Measurements from ENCODE around the gene BFAR.

DNA sequence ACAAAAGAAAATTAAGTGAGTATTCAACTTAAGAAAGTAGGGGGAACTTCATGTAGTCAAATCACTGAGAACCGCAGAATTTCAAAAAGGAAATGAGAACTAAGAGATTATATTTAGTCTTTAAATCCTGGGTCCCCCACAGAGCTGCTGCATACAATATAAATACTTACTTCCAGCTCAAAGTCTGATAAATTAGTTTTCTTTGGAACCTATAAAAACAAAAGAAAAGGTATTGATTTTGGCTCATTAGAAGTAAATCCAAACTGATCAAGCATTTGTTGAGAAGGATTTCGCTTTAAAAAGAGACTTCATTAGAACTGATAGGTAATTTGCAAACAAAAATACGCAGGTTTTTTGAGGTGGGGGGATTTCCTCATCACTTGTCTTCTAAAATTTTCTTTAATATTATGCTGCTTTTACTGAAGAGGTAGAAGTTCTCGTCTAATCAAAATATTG, 24.6 kb upstream of the BFAR start:
- no peak for TF ChIP-seq POLR2AphosphoS5 (IDR thresholded peaks at IDR 0.05; ENCODE audit: low read depth, low read length)
- TF ChIP-seq POLR2A (IDR thresholded peaks at IDR 0.05; ENCODE audit: low read depth, low read length): no peak
- TF ChIP-seq POU2F2 (IDR thresholded peaks at IDR 0.05; ENCODE audit: low read depth, low read length): no peak
- no peak for TF ChIP-seq TAF1 (IDR thresholded peaks at IDR 0.05; ENCODE audit: low read depth, low read length)
- TF ChIP-seq SPI1 (IDR thresholded peaks at IDR 0.05; ENCODE audit: low read depth, low read length): peak; percentile 49; the same call in 1 of the 2 replicates
